ENCODE results near the gene STK25.
"Not testable (repeated sequence)": the region's sequence is repeated elsewhere in the genome, so short reads cannot be mapped to it uniquely, and the experiment has no call there.

STK25 gene

DNA sequence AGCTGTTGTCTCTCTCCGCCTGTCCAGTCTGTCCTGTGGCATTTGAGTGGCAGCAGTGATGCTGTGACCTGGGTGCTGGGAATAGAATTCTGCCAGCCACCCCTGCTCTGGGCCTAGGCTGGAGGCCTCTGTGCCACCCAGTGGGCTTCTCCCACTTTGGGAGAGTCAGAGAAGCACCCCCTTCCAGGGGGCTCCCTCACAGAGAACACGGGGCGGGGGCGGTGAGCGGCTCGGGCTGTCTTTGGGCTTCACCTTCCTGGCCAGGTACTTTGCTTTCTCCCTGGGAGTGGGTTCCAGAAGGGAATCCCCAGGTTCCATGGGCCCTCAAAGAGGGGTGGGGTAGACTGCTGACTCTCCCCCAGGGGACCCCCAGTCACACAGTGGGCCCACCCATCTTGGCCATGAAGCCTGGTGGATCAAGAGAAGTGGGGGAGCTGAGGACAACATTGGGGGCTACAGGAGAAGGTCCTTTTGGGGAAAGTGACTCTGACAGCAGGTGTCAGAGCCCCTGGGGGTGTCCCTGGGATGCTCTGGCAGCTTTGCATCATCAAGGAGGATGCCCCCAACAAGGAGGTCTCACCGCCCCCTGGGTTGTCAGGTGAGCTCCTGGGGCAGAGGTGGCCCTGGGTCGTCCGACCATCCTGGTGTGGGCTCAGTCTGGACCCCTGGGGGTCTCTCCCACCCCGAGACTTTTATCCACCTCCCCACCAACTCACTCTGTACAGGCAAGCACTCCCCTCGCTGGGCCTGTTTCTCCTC lies 31.4 kb upstream of the STK25 start:
- no peak for DNase-seq

DNA sequence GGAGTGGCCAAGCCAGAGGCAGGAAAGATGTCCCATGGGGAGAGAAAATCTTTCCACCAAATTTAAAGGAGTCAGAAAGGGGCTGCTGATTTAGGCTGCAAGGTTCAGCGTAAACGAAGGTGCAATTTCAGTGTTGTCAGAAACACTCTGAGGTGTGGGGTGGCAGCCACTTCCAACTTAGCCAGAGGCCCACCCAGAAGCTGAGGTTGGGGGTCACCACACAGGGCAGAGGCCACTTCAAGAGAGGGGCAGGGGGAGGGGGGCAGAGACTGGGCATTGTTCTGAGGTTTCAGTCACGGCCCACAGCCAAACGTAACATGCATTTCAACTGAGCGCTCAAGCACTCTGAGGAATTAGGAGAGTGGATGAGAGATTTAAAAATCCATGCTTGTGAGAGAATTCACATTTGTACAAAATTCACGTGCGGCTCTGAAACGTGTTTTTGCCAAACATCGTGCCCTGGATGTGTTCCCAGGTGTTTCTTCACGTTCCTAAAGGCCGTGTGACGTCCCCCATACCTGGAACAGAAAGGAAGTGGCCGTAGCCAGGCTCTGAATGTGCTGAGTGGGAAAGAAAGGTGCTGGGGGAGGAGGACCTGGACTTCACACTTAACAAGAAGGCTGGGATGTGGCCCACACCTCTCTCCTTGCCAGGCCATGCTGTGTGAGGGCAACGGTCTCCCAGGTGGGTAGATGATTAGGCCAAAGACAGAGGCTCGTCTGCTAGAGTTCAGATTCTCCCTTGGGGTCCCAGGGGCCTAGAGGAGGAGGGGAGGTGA lies 30.6 kb upstream of the STK25 start:
- no peak for DNase-seq

GRCh38 chr2:241535871-241536655 lies 27.7 kb upstream of the STK25 start:
- no peak for DNase-seq

DNA sequence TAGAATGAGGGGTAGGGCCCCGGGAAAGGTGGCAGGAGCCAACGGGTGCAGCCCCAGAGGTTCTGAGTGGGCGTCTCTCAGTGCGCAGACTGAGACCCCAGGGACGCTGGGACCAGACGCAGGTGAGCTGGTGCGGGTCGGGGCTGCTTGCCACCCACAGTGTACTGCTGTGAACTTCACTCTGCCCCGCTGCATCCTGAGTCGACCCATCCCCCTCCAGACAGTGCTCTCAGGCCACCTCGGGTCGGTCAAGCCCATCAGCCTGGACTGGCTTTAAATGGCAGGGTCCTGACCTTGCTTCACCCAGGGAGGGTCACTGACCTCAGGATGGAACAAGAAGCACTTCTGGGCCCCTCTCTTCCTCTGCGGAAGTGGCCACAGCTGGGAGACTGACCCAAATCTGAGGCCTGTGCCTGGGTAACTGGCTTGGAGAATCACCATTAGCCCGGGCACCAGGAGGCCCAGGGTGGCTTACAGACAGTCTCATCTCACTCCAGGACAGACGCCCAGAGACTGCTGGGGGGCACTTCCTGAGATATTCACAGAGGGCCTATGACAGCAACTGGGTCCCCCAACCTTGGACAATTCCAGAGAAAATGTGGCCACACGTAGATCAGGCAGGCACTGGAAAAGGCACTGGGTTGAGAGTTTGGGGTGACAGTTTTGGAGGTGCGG lies 26.5 kb upstream of the STK25 start:
- DNase-seq = no peak

DNA sequence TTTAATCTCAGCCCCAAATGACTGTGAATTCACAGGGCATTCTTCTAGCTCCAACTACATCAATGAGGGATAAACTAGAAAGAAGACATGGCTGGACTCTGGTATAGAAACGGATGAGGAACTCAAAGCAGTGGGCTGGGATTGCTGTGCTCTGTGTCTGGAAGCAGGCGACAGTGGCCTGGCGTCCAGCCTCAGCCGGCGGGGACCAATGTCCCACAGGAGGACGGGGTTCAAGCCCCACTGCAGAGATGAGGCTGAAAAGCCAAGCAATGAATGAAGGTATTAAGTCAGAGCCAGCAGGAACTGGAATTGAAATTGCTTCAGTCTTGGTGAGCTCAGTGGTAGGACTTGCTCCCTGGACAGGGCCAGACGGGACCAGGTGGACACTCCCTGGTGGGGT lies 25.9 kb upstream of the STK25 start:
- no peak for DNase-seq

DNA sequence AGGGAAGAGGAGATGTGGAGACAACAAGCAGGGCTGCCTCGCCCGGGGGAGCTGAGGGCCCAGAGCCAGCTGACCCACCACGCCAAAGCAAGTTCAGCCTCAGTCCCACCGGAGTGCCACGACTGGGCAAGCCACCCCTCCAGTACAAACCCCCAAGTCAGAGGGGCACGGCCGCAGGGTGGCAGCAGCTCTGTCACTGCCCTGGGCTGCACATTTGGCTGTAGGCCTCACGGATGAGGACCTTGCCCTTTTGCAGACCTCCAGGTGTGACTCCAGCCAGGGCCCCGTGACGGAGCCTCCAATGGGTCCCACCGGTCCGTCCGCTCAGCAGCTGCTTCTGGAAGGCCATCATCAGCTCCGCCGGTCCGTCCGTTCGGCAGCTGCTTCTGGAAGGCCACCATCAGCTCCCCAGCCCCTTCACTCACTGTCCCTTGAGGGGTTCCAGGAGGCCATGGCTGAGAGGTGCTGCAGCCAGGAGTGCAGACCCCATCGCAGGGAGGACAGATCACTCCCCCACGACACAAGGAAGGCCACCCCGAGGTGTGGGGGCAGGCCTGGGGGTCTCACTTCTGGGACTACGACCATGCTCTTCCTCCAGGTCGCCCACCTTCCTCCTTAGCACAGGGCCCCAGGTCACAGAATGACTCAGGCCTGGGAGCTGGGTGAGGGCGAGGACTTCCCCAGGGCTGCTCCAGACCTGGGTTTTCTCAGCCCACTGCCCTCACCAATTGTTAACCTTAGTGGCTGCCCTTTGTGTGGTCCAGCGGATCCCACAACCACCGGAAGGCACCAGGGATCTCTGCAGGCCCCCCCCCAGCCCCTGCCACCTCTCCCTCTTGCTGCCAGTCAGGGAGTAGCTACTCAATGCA lies 24.6 kb upstream of the STK25 start:
- no peak for DNase-seq

DNA sequence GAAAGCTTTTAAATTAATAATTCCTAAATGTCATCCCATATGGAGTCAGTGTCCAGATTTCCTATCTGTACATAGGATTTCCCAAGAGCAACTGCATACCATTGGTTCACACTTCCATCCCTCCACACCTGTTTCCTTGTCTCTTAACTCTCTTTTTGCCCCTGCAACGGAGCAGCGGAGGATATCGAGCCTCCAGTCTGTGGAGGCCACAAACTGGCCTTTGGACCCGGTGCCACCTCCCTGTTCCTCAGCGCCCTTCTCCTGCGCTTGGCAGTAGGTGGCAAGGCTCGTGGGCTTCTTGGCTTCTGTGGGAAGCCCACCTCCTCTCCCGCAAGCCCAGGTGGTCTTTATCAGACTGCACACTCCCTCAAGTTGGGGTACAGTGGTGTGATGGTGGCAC lies 23.8 kb upstream of the STK25 start:
- no peak for DNase-seq

DNA sequence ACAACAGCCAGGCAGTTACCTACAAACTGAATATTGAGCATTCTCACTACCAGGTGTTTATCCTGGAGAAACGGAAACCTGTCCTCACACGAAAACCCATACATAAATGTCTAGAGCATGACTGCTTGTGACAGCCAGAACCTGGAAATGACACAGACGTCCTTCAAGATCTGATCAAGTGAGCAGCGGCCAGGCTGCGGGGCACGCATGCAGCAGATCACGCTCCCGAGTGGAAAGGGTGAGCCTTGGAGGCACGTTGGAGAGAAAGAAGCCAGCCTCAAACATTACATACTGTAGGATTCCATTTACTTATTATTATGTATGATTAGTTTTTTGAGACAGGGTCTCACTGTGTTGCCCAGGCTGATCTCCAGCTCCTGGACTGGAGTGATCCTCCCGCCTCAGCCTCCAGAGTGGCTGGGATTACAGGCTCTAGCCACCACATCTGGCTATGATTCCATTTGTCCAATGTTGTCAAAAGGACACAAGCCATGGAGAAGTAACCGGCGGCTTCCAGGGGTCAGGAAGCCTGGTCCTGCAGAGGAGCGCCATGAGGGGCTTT lies 22.9 kb upstream of the STK25 start:
- DNase-seq = no peak

GRCh38 chr2:241530571-241530970 lies 22.2 kb upstream of the STK25 start:
- no peak for DNase-seq

- DNase-seq = not testable (repeated sequence)
Measured at GRCh38 chr2:241525818-241526780, 17.7 kb upstream of the STK25 start.

DNA sequence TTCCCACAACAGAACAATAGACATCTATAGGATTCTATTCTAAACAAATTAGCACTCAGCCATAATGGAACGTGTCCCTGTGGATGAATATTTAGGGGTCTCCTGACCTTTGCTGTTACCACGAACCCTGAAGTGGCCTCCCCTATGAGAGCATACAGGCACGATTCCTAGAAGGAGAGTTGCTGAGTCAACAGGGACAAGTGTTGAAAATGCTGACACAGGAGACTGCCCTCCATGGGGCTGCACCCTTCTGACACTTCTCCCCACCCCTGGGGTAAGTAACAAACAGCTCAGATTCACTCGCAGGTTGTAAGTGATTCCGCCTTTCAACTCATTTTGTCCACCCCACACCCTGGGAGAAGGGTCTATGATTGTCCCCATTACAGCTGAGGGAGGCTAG lies 14.1 kb upstream of the STK25 start:
- DNase-seq = no peak

DNA sequence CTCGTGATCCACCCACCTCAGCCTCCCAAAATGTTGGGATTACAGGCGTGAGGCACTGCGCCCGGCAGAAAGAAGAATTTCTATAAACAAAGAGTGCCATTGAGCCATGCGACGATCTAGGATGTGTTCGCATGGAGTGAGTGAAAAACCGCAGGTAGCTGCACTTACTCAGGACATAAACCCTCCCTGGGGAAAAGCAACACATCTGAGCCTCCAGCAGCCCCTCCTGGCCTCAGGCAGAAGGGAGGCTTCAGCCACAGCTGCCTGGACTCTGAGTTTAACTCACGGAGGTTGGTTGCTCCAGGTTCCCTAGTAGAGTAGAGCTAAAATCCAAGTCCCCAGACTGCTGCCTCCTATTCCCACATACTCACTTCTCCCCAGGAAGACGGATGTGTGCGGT lies 11.3 kb upstream of the STK25 start:
- DNase-seq = no peak

- DNase-seq = no peak
Measured at GRCh38 chr2:241517297-241517696, 8.9 kb upstream of the STK25 start.

GRCh38 chr2:241516520-241516965 lies 8.2 kb upstream of the STK25 start:
- no peak for DNase-seq

DNA sequence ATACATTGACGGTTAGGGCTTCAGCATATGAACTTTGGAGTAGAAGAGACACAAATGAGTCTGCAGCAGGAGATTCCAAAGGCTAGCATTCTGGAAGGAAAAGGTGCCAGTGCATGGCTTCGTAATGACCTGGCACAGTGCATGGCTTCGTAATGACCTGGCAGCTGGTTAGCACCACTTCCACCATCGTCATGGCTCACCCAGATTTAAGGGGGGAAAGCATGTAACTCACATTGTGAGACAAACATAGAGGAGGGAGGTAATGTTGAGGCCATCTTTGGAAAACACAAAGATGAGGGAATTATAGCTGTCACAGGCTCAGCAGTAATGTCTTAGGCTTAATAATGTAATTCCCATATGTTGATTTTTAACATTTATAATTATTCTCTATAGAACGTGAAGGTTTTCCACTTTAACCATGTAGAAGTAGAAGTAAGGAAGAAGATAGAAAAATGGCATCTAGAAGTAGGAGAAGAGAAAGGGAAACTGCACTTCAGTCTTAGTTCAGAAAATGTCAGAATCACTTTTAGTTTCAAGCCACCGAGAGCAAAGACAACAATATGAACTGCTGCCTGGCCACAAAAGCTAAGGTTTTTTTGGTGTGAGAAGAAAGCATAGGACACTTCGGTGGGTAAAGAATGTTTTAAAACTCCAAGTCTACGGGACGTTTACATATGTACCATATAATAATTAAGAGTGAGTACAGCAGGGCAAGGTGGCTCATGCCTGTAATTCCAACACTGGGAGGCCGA lies 6.8 kb upstream of the STK25 start:
- DNase-seq = no peak

DNA sequence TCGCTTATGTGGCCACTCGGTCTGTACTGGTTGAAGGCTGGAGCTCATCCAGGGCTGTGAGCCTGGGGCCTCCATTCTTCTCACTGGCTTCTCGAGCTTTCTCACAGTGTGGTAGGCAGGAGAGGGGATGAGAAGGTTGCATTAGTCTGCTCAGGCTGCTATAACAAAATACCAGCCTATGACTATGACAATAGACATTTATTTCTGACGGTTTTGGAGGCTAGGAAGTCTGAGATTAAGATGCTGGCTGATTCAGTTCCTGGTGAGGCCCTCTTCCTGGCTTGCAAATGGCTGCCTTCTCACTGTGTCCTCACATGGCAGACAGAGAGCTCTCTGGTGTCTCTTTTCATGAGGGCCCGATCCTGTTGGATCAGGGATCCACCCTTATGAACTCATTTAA lies 6.2 kb upstream of the STK25 start:
- no peak for DNase-seq

- DNase-seq = no peak
Measured at GRCh38 chr2:241511091-241511741, 2.8 kb upstream of the STK25 start.

DNA sequence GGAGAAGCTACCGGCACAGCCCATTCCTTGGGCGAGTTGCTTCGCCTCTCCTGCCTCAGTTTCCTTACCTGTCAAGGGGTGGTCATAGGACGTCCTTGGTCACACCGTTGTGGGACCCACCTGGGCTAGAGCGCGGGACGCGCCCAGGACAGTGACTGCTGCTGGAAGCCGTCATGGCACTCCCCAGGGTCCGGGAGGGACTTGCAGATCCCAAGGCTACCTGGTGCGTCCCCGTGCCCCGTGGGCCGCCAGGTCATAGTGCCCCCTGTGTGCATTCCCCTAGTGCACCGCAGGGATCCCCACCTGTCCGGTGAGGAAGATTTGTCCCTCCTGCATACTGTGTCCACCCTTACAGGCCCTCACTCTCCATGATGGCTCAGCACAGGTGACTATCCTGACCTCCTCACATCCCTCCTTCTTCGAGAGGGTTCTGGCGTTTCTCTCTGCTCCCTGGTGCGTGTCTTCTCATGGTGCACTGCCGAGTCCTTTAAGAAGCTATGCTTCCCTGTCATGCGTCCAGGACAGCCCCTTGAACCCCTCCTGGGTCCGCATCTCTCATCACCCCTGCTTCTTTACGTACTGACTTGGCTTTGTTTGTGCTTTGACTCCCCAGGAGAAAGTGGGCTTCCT lies 886 bp upstream of the STK25 start:
- no peak for DNase-seq
